H9 (cell line): ENCODE data around the gene ZER1. TPM values are rescaled to one million over a fixed set of nuclear protein-coding genes. Genes with fewer than 3 reads are reported as not detected.
"Not testable (repeated sequence)": the region's sequence is repeated elsewhere in the genome, so short reads cannot be mapped to it uniquely, and the experiment has no call there.

Experiments used
- DNase-seq: peaks from one replicate; pipeline ENCODE4 v3.0.0-alpha.2; 2017
- H2AFZ ChIP-seq: one replicate; pipeline ENCODE4 v1.6.1; 2013; ENCODE audit warnings: mild to moderate bottlenecking, low read length, control low read depth, moderate library complexity
- H2AK5ac ChIP-seq: 2 replicates; pipeline ENCODE4 v1.6.1; 2013; ENCODE audit warnings: low read length, control low read depth, mixed read lengths; ENCODE audit not compliant: insufficient read length
- H2BK120ac ChIP-seq: one replicate; pipeline ENCODE4 v1.6.1; 2013; ENCODE audit warnings: low read depth, mild to moderate bottlenecking, low read length, control low read depth, inconsistent platforms; ENCODE audit not compliant: poor library complexity, severe bottlenecking
- H2BK12ac ChIP-seq: 2 replicates; pipeline ENCODE4 v1.6.1; 2013; ENCODE audit warnings: low read length, control low read depth, mixed read lengths, low read depth; ENCODE audit not compliant: insufficient read length
- H2BK15ac ChIP-seq: 2 replicates; pipeline ENCODE4 v1.6.1; 2013; ENCODE audit warnings: low read depth, low read length, control low read depth
- H2BK20ac ChIP-seq: one replicate; pipeline ENCODE4 v1.6.1; 2013; ENCODE audit warnings: low read depth, mild to moderate bottlenecking, low read length, control low read depth, inconsistent platforms; ENCODE audit not compliant: poor library complexity, severe bottlenecking
- H2BK5ac ChIP-seq: 2 replicates; pipeline ENCODE4 v1.6.1; 2013; ENCODE audit warnings: low read length, control low read depth, mixed read lengths; ENCODE audit not compliant: insufficient read length
- H3K14ac ChIP-seq: 2 replicates; pipeline ENCODE4 v1.6.1; 2013; ENCODE audit warnings: low read length, control low read depth; ENCODE audit not compliant: insufficient read depth
- H3K18ac ChIP-seq: 2 replicates; pipeline ENCODE4 v1.6.1; 2013; ENCODE audit warnings: low read depth, mild to moderate bottlenecking, mixed read lengths, low read length, control low read depth; ENCODE audit not compliant: insufficient read length
- H3K23ac ChIP-seq: 2 replicates; pipeline ENCODE4 v1.6.1; 2013; ENCODE audit warnings: low read length, control low read depth, mixed read lengths, low read depth; ENCODE audit not compliant: insufficient read length
- H3K23me2 ChIP-seq: 2 replicates; pipeline ENCODE4 v1.6.1; 2013; ENCODE audit warnings: low read depth, mild to moderate bottlenecking, mixed read lengths, low read length, control low read depth; ENCODE audit not compliant: insufficient read length, poor library complexity, severe bottlenecking
- H3K27ac ChIP-seq: 2 replicates; pipeline ENCODE4 v1.5.1; 2013; ENCODE audit warnings: low read length, control low read depth, mixed read lengths, low read depth; ENCODE audit not compliant: insufficient read length
- H3K27me3 ChIP-seq: 2 replicates; pipeline ENCODE4 v1.6.1; 2013; ENCODE audit warnings: low read length, control low read depth, inconsistent platforms; ENCODE audit not compliant: insufficient read depth
- H3K4ac ChIP-seq: 2 replicates; pipeline ENCODE4 v1.6.1; 2013; ENCODE audit warnings: low read depth, mild to moderate bottlenecking, control low read depth, inconsistent platforms, low read length, moderate library complexity
- H3K4me1 ChIP-seq: 2 replicates; pipeline ENCODE4 v1.6.1; 2013; ENCODE audit warnings: low read length, control low read depth, inconsistent platforms; ENCODE audit not compliant: insufficient read depth
- H3K4me2 ChIP-seq: 2 replicates; pipeline ENCODE4 v1.6.1; 2013; ENCODE audit warnings: low read length, control low read depth, mixed read lengths; ENCODE audit not compliant: insufficient read length, insufficient read depth
- H3K56ac ChIP-seq: 2 replicates; pipeline ENCODE4 v1.6.1; 2013; ENCODE audit warnings: low read depth, mild to moderate bottlenecking, mixed read lengths, low read length, control low read depth; ENCODE audit not compliant: insufficient read length
- H3K79me1 ChIP-seq: 2 replicates; pipeline ENCODE4 v1.6.1; 2013; ENCODE audit warnings: low read depth, mild to moderate bottlenecking, moderate library complexity, low read length, control low read depth, inconsistent platforms; ENCODE audit not compliant: insufficient read depth, poor library complexity, severe bottlenecking
- H3K79me2 ChIP-seq: 2 replicates; pipeline ENCODE4 v1.6.1; 2013; ENCODE audit warnings: low read length, control low read depth, inconsistent platforms; ENCODE audit not compliant: insufficient read depth
- H3K9ac ChIP-seq: 2 replicates; pipeline ENCODE4 v1.6.1; 2013; ENCODE audit warnings: low read length, control low read depth, mixed read lengths; ENCODE audit not compliant: insufficient read length; ENCODE audit errors: extremely low read depth
- H3K9me3 ChIP-seq: one replicate; pipeline ENCODE4 v1.6.1; 2013; ENCODE audit warnings: low read depth, low read length, inconsistent platforms; ENCODE audit not compliant: control insufficient read depth
- H3T11ph ChIP-seq: one replicate; pipeline ENCODE4 v1.6.1; 2013; ENCODE audit warnings: mild to moderate bottlenecking, low read length, control low read depth, inconsistent platforms
- H4K20me1 ChIP-seq: one replicate; pipeline ENCODE4 v1.6.1; 2013; ENCODE audit not compliant: control insufficient read depth, insufficient read length, insufficient read depth
- H4K5ac ChIP-seq: 2 replicates; pipeline ENCODE4 v1.6.1; 2013; ENCODE audit warnings: low read depth, mild to moderate bottlenecking, mixed read lengths, low read length, control low read depth; ENCODE audit not compliant: insufficient read length
- H4K8ac ChIP-seq: replicated peaks from 2 replicates; pipeline ENCODE4 v1.6.1; 2013; ENCODE audit warnings: low read length, control low read depth, mixed read lengths, low read depth; ENCODE audit not compliant: insufficient read length
- H4K91ac ChIP-seq: 2 replicates; pipeline ENCODE4 v1.6.1; 2013; ENCODE audit warnings: low read depth, mild to moderate bottlenecking, moderate library complexity, mixed read lengths, low read length, control low read depth; ENCODE audit not compliant: insufficient read length
- H3K27ac Mint-ChIP-seq, 3 experiments: 2 replicates in 2 of 3; 3 replicates in 1 of 3; pipeline ENCODE4 v1.8.0; 2020 to 2021; ENCODE audit warnings: mixed read lengths in 3 of 3, mild to moderate bottlenecking in 1 of 3, moderate library complexity in 1 of 3
- H3K27me3 Mint-ChIP-seq: 2 replicates; pipeline ENCODE4 v1.8.0; 2021; ENCODE audit warnings: low read depth, mild to moderate bottlenecking, moderate library complexity, mixed read lengths
- H3K36me3 Mint-ChIP-seq, 3 experiments: 2 replicates in 2 of 3; 3 replicates in 1 of 3; pipeline ENCODE4 v1.8.0; 2020 to 2021; ENCODE audit warnings: low read depth in 3 of 3, mixed read lengths in 3 of 3; ENCODE audit not compliant: insufficient read depth in 1 of 3
- H3K4me1 Mint-ChIP-seq, 2 experiments: 2 replicates each; pipeline ENCODE4 v1.8.0; 2020; ENCODE audit warnings: mixed read lengths in 2 of 2
- H3K4me3 Mint-ChIP-seq, 2 experiments: 2 replicates in 1 of 2; 3 replicates in 1 of 2; pipeline ENCODE4 v1.8.0; 2020 to 2021; ENCODE audit warnings: mild to moderate bottlenecking in 2 of 2, mixed read lengths in 2 of 2, moderate library complexity in 1 of 2
- H3K9me3 Mint-ChIP-seq, 2 experiments: 2 replicates in 1 of 2; 3 replicates in 1 of 2; pipeline ENCODE4 v1.8.0; 2020; ENCODE audit warnings: mild to moderate bottlenecking in 2 of 2, mixed read lengths in 2 of 2, moderate library complexity in 1 of 2
- CTCF ChIP-seq: fragments of 200-600 bp; sonication (generic); conservative IDR thresholded peaks from 3 replicates; pipeline ENCODE4 v1.8.0; 2021; ENCODE audit warnings: antibody characterized with exemption, mild to moderate bottlenecking
- WGBS: extraction: QIAGEN DNeasy Blood & Tissue Kit; methylation state at CpG from one replicate; pipeline ENCODE4 v1.1.7; 2013; ENCODE audit warnings: missing lambda C conversion rate, low lambda C conversion rate, mixed read lengths; ENCODE audit not compliant: insufficient read length; ENCODE audit errors: extremely low coverage; 5-methylcytosine and 5-hydroxymethylcytosine counted together
- total RNA-seq: library from RNA; stranded (reverse); gene quantifications from 2 replicates; pipeline ENCODE4 v1.2.1, GENCODE V29; 2021

The ZER1 gene
- total RNA-seq, 1 experiment from 2014 or later = 24.2 TPM

GRCh38 chr9:128694344-128694743 is 77.4 kb downstream of the ZER1 start:
- peaks cover 5% of the 10 kb centered on the region for H3K23me2 ChIP-seq
- H3K18ac ChIP-seq = no peak overlapping the region
- no peak overlapping the region for H4K8ac ChIP-seq
- no peak overlapping the region for H4K5ac ChIP-seq
- H2BK120ac ChIP-seq = no peak overlapping the region
- H2AK5ac ChIP-seq = no peak overlapping the region
- H3K27ac Mint-ChIP-seq = peak overlapping the region in 1 of 3 experiments; percentile 63; a peak in 1 of 7 replicates
- no peak overlapping the region for H4K91ac ChIP-seq
- TF ChIP-seq CTCF = no peak
- peaks cover 11 to 16% of the 10 kb centered on the region in 2 experiments for H3K4me1 Mint-ChIP-seq
- no peaks in the 10 kb centered on the region for H3K9me3 ChIP-seq
- H3T11ph ChIP-seq = no peak overlapping the region
- no peak overlapping the region for H2BK5ac ChIP-seq
- H2BK15ac ChIP-seq = no peak overlapping the region
- no peak overlapping the region for H3K4ac ChIP-seq
- no peak overlapping the region for H3K14ac ChIP-seq
- DNase-seq = no peak
- H3K27me3 ChIP-seq = no peaks in the 10 kb centered on the region
- no peak overlapping the region for H2BK12ac ChIP-seq
- H2BK20ac ChIP-seq = no peak overlapping the region
- peaks cover 0 to 5% of the 10 kb centered on the region in 2 experiments; a peak in 2 of 5 replicates for H3K9me3 Mint-ChIP-seq
- H3K4me1 ChIP-seq = no peaks in the 10 kb centered on the region
- H3K56ac ChIP-seq = no peak overlapping the region
- no peak overlapping the region for H2AFZ ChIP-seq
- no CpG with 5 or more reads among the region's 6 CpGs for WGBS
- peaks cover 2% of the 10 kb centered on the region; the same call in 1 of the 2 replicates for H3K27me3 Mint-ChIP-seq
- H3K4me3 Mint-ChIP-seq = no peak overlapping the region
- H3K4me2 ChIP-seq = no peak overlapping the region
- H3K9ac ChIP-seq = no peak overlapping the region
- H4K20me1 ChIP-seq = no peaks in the 10 kb centered on the region
- H3K23ac ChIP-seq = no peak overlapping the region
- peaks cover 14% of the 10 kb centered on the region; the same call in 1 of the 2 replicates for H3K79me2 ChIP-seq
- H3K27ac ChIP-seq = no peak overlapping the region
- no peaks in the 10 kb centered on the region for H3K79me1 ChIP-seq
- peaks cover 55 to 75% (median 65%) of the 10 kb centered on the region in 3 experiments for H3K36me3 Mint-ChIP-seq

- H3K79me2 ChIP-seq = peaks cover 14% of the 10 kb centered on the region; the same call in 1 of the 2 replicates
- H2BK120ac ChIP-seq, H3K79me1 ChIP-seq, H2BK20ac ChIP-seq, H2BK12ac ChIP-seq, H3K9me3 ChIP-seq, H3K27ac ChIP-seq, H3K4me1 ChIP-seq, H3T11ph ChIP-seq, H3K23me2 ChIP-seq, H3K18ac ChIP-seq, H3K4ac ChIP-seq, H3K27me3 ChIP-seq, H3K9ac ChIP-seq, H2AFZ ChIP-seq, H2BK15ac ChIP-seq, H4K20me1 ChIP-seq, H2AK5ac ChIP-seq, H4K91ac ChIP-seq, H3K27me3 Mint-ChIP-seq, H3K9me3 Mint-ChIP-seq, H3K4me3 Mint-ChIP-seq, H3K23ac ChIP-seq, H2BK5ac ChIP-seq, DNase-seq, H3K4me2 ChIP-seq, H4K8ac ChIP-seq, H4K5ac ChIP-seq, H3K56ac ChIP-seq, H3K14ac ChIP-seq: not testable (repeated sequence)
- Mint-ChIP-seq H3K36me3 (peaks cover 55 to 75% (median 65%) of the 10 kb centered on the region in 3 experiments), H3K4me1 (peaks cover 11 to 16% of the 10 kb centered on the region in 2 experiments), H3K27ac (peak overlapping the region in 1 of 3 experiments; percentile 32; a peak in 1 of 7 replicates)
- 100% methylated on average over 2 of the region's 3 CpGs for WGBS
Observed at GRCh38 chr9:128693738-128694137, 78.0 kb downstream of the ZER1 start.
